OCI-LY1 (cell line): Measurements from ENCODE around the gene VPS29.

Experiments
- CTCF ChIP-seq: fragments of 200-600 bp; sonication (generic), shearing (Covaris generic); IDR thresholded peaks from 2 replicates; pipeline ENCODE4 v1.5.1; 2017; ENCODE audit warnings: mild to moderate bottlenecking, antibody characterized with exemption, low read length, moderate library complexity, mixed read lengths
- EZH2 ChIP-seq: fragments of 200-600 bp; sonication (generic), shearing (Covaris generic); IDR thresholded peaks from 2 replicates; pipeline ENCODE4 v1.8.0; 2017; ENCODE audit warnings: borderline replicate concordance, mixed run types, mild to moderate bottlenecking, antibody characterized with exemption, low read length, moderate library complexity, mixed read lengths

GRCh38 chr12:110528277-110528839 is 26.4 kb upstream of the VPS29 start:
- TF ChIP-seq CTCF = no peak
- TF ChIP-seq EZH2 = no peak
